Inflammatory macrophage (primary cell): ENCODE results near the gene LMTK3.
A peak's percentile ranks its signal among the peaks of the same experiment; 100 is the strongest.

Source experiments
- DNase-seq, 2 donors: peaks; one replicate each; pipeline ENCODE4 v3.0.0-alpha.2; 2020 to 2022
- total RNA-seq, 18 experiments: gene quantifications; one replicate each; lab custom pipeline; 2026; ENCODE audit warnings: mixed read lengths in 6 of 18, inconsistent platforms in 2 of 18; lab: John Stamatoyannopoulos, UW

The LMTK3 gene
- total RNA-seq = 0 to 0.97 (median 0.31) reads per million in 18 experiments

DNA sequence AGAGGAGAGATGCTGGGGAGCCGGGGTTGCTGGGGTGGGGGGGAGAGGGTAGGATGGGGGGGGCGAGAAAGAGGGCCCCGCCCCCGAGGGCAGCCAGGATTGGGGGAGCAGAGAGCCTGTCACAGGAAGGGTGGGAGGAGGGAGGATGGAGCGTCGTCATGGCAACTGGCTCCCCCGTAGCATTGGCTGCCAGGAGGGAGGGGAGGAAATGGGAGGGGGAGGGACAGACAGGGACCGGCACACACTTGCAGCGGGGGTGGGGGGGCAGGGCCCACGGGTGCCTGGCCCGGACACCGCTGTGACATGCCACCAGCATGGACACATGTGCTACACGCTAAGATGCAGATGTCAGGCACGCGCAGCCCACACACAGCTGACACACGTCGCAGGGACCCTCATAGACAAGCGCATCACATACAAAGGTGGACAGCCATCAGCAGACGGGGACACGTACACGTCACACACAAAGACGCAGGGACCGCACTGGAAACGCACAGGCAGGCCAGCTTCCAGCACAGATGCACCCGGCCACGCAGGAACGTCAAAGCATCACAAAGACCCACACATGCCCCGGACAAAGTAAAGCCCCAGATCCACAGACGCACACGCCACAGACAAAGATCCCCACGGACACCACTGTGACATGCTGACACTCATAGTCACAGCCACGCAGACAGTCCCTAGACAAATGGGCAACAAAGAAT is at the start of gene LMTK3:
Gene LMTK3 (minus strand): TSS at position 36 of the 704 bp plus-strand sequence. CDS start 259 bp downstream, outside the sequence.
- no peak for DNase-seq

GRCh38 chr19:48561412-48561811 is 49.8 kb upstream of the LMTK3 start:
- DNase-seq = no peak

- no peak for DNase-seq
Observed at GRCh38 chr19:48560095-48560530, 48.5 kb upstream of the LMTK3 start.

DNA sequence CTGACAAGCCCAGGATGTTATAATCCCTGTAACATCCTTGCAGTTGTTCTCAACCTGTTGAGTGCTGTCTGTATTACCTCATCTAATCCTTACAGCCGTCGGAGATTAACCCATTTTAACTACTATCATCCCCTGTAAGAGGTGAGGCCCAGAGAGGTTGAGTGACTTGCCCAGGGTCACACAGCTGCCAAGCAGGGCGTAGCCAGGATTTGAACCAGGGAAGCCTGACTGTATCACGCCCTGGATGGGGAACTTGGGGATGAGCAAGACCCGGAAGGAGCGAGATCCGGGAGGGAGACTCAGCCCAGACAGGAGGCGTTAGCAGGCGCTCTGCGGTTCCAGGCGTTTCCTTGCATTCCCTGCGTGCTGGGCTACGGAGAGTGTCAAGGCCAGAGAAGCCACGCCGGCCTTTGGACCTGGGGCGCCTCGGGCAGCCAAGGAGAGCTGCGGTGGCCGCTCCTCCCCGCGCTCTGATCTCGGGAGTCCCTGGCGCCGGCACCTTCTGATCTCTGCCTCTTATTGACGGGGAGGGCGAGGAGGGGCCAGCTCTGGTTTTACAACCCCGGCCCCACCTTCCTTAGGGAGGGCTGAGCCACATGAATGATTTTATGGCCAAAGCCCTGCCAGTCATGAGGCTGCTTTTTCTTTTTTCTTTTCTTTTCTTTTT is 46.5 kb upstream of the LMTK3 start:
- DNase-seq = peak; percentile 68 to 82

- DNase-seq = no peak
Observed at GRCh38 chr19:48556825-48557224, 45.2 kb upstream of the LMTK3 start.

DNA sequence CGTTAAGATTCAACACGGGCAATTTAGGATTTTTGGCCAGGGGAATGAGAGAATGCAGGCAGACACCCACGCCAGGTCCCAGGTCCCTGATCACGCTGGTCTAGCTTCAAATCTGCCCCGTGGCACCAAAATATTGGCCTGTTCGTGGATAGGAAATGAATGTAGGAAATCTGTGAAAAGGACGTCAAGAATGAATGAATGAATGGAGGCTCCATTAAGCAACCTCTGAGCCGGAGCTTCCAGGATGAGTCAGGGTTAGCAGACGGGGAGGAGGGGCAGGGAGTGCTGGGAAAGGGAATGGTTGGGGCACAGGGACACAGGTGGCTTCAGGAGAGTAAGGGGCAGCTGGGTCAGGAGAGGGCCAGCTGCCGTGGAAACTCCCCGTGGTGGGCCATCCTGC is 44.5 kb upstream of the LMTK3 start:
- DNase-seq = no peak

DNA sequence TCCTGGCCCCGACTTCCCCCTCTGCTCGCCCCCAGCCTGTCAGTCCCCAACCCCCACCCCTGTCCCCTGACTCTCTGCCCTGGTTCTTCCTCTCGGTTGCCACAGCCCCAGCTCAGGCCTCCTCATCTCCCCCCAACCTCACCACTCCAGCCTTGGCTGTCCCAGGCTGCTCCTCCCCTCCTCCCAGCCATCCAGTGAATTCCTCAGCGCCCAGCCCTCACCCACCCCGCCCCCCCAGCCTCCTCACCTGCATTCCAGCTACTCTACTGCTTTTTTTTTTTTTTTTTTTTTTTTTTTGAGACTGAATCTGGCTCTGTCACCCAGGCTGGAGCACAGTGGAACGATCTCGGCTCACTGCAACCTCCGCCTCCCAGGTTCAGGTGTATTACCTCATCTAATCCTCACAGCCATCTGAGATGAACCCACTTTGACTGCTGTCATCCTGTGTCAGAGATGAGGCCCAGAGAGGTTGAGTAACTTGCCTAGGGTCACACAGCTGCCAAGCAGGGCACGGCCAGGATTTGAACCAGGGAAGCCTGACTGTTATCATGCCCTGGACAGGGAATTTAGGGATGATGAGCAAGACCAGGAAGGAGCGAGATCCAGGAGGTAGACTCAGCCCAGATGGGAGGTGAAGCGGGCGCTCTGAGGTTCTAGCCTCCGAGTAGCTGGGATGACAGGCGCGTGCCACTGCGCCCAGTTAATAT is 42.9 kb upstream of the LMTK3 start:
- no peak for DNase-seq

- DNase-seq = peak in 1 of 2 donors; percentile 23
Observed at GRCh38 chr19:48553676-48554384, 42.2 kb upstream of the LMTK3 start.

- DNase-seq = no peak
Observed at GRCh38 chr19:48552406-48553322, 41.0 kb upstream of the LMTK3 start.

DNA sequence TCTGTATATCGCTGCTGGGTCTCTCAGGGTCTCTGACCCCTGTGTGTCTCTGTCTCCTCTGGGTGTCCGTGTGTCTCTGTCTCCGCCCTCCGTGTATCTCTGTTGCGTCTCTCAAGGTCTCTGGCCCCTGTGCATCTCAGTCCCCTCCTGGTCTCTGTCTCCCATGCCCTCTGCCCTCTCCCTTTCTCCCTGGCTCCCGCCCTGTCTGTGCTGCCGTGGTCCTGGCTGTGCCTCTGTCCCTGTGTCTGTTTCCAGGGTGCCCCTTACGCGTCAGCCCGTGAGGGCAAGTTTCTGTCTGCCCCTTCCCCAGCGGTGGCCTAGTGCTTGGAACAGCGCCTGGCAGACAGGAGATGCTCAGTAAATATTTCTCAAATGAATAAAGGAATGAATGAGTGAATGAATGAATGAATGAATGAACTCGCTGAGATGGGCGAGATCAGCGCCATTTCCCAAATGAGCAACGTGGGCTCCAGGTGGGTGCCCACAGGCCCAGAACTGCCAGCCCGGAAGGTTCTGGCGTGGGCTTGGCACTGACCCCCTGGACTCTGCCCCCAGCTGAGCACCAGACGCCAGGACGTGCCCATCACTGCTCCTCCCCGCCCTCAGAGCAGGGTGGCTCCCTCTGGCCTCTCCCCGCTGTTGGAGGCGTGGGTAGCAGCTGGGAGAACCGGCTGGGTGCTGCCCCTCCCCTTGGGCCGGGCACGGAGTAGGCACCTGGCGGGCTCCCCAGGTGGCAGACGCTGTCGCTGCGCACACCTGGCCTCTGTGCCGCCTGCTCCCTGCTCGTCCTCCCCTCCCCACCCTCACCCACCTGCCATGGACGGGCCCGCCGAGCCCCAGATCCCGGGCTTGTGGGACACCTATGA is 40.0 kb upstream of the LMTK3 start, which contains the start of gene SULT2B1:
Gene SULT2B1 (plus strand): TSS at position 736 of the 866 bp plus-strand sequence. CDS start 81 bp downstream, at position 817.
- no peak for DNase-seq

DNA sequence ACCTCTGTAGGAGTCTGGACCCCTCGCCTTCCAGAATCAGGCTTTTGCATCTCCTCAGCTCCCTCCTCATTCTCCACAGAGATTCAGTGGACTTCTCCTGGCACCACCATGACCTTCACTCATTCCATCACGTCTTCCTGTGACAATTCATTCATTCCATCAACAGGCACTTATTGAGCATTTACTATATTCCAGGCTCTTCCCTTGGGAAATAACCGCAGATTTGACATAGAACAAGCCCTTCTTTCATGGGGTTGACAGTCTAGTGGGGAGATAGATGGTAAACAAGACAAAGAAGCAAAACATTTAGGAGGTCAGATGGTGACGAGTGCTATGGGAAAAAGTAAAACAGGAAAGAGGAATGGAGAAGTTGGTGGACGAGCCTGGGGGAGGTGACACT is 37.7 kb upstream of the LMTK3 start:
- DNase-seq = peak in 1 of 2 donors; percentile 5

GRCh38 chr19:48548253-48548911 is 36.7 kb upstream of the LMTK3 start:
- no peak for DNase-seq

- DNase-seq = no peak
Observed at GRCh38 chr19:48547722-48548121, 36.1 kb upstream of the LMTK3 start.

DNA sequence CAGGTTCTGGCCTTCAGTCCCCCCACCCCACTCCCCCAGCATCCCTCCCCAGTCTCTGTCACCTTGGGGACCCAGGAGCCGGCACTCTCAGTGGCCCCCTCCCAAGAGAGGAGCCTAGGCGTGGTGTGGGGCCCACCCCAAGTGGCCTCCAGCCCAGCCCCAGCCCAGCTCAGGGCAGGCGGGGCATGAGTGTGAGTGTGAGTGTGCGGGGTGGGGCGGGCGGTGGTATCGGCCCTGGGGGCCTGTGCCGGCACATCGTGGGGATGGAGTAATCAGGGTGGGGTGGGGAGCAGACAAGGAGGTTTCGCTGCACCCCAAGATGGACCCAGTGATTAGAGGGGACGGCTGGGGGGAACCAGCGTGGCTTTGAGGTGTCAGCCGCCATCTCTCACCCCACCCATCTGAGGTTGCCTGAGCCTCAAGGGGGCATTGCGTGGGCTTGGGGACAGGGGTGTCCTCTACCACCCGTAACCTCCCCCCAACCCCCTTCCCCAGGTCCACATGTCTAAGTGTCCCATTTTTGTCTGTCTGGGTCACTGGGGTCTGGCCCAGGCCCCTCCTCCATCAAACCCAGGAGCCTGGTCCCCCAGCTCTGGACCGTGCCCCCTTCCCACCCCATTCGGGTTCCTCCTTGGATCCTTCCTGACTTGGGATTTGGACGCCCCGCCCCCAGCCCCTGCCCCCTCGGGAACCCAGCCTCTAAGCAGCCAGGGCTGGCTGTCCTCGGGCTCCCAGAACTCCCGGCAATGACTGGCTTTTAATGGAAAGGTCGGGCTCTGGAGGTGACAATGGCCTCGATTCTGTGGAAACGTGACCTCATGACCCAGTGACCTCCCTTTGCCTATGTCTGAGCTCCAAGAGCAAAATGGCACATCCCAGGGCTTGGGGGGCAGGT is 33.5 kb upstream of the LMTK3 start:
- no peak for DNase-seq

DNA sequence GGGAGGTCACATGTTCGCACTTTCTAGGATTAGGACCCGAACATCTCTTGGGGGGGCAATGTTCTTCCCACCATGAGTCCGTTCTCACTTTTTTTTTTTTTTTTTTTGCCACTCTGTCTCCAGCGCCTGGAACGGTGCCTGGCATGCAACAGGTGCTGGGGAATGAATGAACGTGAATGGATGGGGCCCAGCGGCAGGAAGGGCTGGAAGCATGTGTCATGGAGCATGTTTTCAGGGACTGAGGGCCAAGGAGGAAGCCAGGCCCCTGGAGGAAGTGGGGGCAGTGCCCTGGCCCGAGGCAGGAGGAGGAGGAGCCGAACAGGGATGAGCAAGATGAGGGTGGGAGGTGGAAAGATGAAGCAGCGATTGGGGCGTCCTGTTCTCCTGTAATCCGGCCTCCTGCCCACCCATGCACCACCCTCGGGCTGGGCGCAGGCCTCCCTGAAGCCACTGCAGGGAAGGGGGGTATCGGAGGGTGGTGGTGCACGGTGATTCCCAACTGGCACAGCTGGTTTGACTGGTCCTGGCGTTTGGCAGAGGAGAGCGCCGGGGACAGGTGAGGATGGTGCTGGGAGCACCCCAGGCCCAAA is 31.6 kb upstream of the LMTK3 start:
- peak; percentile 55 to 79 for DNase-seq

GRCh38 chr19:48541813-48542212 is 30.2 kb upstream of the LMTK3 start:
- no peak for DNase-seq

GRCh38 chr19:48540110-48540509 is 28.5 kb upstream of the LMTK3 start:
- no peak for DNase-seq

GRCh38 chr19:48539503-48540096 is 28.0 kb upstream of the LMTK3 start:
- DNase-seq = no peak
